ENCODE measurements around the gene FLVCR2. TPM values are rescaled to one million over a fixed set of nuclear protein-coding genes. Genes with fewer than 3 reads are reported as not detected.

Gene FLVCR2
- total RNA-seq: 1 to 10 TPM; 6.2 to 8.9 TPM
- 4.7 TPM for polyA plus RNA-seq (2013, experiment 1 of 2)
- polyA plus RNA-seq (2013, experiment 2 of 2): 4.8 TPM
- long read RNA-seq, experiment 1, partial matches to known transcripts: 1 of 3 reads
- long read RNA-seq, experiment 1, other reads (novel, unspliced or antisense): 2 of 3 reads
- long read RNA-seq, experiment 2, partial matches to known transcripts: 0 of 10 reads
- long read RNA-seq, experiment 2, other reads (novel, unspliced or antisense): 6 of 10 reads
- long read RNA-seq, experiment 3, transcript FLVCR2-201 (10 exons, 3,632 nt): major isoform, 50 of 77 reads
- long read RNA-seq, experiment 3, partial matches to known transcripts: 1 of 77 reads
- long read RNA-seq, experiment 3, other reads (novel, unspliced or antisense): 25 of 77 reads
- long read RNA-seq, experiment 4: 0 reads

DNA sequence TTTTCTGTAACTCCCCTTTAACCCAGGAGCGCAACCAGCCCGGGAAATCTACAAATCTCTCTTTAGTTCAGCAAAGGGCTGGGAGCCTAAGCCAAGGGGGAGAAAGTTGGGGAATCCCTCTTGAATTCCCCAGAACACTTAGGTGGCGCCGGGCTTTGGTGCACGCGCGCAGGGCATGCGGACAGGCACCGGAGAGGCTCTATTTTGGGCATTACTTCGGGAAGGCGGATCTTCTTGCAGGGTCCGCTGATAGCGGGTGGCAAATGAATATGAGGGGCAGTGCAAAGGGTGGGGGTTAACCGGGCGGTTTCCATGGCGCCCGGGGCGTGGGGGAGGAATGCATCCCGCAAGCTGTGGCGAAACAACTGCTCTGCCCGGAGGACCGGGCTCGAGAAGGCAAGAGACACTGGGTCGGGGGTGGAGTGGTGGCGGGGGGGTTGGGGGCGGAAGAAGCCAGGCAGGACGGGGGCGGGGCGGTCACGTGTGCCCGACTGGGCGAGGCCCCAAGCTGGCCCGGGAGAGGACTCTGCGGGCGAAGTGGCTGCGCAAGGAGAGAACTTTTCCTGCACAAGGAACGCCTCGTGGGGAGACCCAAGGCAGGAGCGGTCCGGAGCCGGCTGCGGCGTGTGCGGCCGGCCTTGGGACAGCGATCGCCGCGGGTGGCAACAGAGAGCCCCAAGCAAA, at the start of gene FLVCR2:
TSS of gene FLVCR2 (plus strand) at position 519 of the 684 bp plus-strand sequence. CDS start 353 bp downstream, outside the sequence.
- H3K9ac ChIP-seq (ENCODE audit: extremely low read depth, low read length, poor library complexity, severe bottlenecking): peak within 1 kb of the TSS; percentile 33
- Mint-ChIP-seq H3K36me3 (ENCODE audit: low read depth) (no peaks in the 10 kb centered on the region), H3K27me3 (ENCODE audit: insufficient read depth) (peaks cover 32% of the 10 kb centered on the region), H3K27ac (peak within 1 kb of the TSS; percentile 85), H3K9me3 (peaks cover 2% of the 10 kb centered on the region), H3K4me1 (no peaks in the 10 kb centered on the region), H3K4me3 (no peak within 1 kb of the TSS)
- H3K27me3 ChIP-seq (ENCODE audit: control insufficient read depth, insufficient read depth, low read length, poor library complexity, severe bottlenecking): peaks cover 5% of the 10 kb centered on the region
- H3K36me3 ChIP-seq (ENCODE audit: control insufficient read depth, insufficient read depth, low read length): no peaks in the 10 kb centered on the region
- DNase-seq: peak; percentile 85
- H3K4me1 ChIP-seq (ENCODE audit: control insufficient read depth, insufficient read depth, low read length): no peaks in the 10 kb centered on the region
- TF ChIP-seq CTCF (conservative IDR thresholded peaks at IDR 0.05): no peak
- 0% methylated on average over 19 to 49 of the region's 49 CpGs for WGBS, 2 experiments (ENCODE audit: insufficient coverage in 1 of 2, insufficient read length in 1 of 2)
- no peaks in the 10 kb centered on the region for H3K9me3 ChIP-seq (ENCODE audit: control insufficient read depth, low read length)
- peak within 1 kb of the TSS; percentile 84 for H3K4me3 ChIP-seq (ENCODE audit: low read length)
- H3K27ac ChIP-seq (ENCODE audit: low read depth, low read length): peak within 1 kb of the TSS; percentile 87

DNA sequence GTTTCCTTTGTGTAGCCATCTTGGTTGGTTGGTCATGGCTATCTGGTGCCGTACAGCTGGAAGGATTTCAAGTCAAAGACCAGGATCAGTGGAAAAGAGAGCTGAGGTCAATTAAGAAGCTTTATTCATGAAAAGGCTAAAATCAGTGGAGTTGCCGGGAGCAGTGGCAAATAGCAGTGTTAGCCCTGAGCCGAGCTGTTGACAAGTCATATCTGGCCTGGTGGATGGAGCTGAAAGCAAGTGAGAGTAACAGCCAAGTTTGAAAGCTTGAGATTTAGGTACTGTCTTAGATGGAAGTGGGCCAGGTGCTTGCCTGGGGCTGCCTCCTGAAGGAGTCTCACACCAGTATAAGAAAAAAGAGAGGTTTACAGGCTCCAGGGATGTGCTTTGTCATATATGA, 47.2 kb upstream of the FLVCR2 start:
- Mint-ChIP-seq H3K4me1 (no peaks in the 10 kb centered on the region), H3K36me3 (ENCODE audit: low read depth) (no peaks in the 10 kb centered on the region), H3K9me3 (no peaks in the 10 kb centered on the region), H3K4me3 (no peak overlapping the region), H3K27me3 (ENCODE audit: insufficient read depth) (peaks cover 4% of the 10 kb centered on the region), H3K27ac (no peak overlapping the region)
- Histone ChIP-seq H3K9ac (ENCODE audit: extremely low read depth, low read length, poor library complexity, severe bottlenecking) (no peak overlapping the region), H3K4me3 (ENCODE audit: low read length) (no peak overlapping the region), H3K9me3 (ENCODE audit: control insufficient read depth, low read length) (no peaks in the 10 kb centered on the region), H3K27me3 (ENCODE audit: control insufficient read depth, insufficient read depth, low read length, poor library complexity, severe bottlenecking) (no peaks in the 10 kb centered on the region), H3K27ac (ENCODE audit: low read depth, low read length) (no peak overlapping the region), H3K36me3 (ENCODE audit: control insufficient read depth, insufficient read depth, low read length) (no peaks in the 10 kb centered on the region), H3K4me1 (ENCODE audit: control insufficient read depth, insufficient read depth, low read length) (no peaks in the 10 kb centered on the region)
- 84 to 92% methylated on average over 2 to 3 of the region's 3 CpGs for WGBS, 2 experiments (ENCODE audit: insufficient coverage in 1 of 2, insufficient read length in 1 of 2)
- no peak for TF ChIP-seq CTCF (conservative IDR thresholded peaks at IDR 0.05)
- no peak for DNase-seq

DNA sequence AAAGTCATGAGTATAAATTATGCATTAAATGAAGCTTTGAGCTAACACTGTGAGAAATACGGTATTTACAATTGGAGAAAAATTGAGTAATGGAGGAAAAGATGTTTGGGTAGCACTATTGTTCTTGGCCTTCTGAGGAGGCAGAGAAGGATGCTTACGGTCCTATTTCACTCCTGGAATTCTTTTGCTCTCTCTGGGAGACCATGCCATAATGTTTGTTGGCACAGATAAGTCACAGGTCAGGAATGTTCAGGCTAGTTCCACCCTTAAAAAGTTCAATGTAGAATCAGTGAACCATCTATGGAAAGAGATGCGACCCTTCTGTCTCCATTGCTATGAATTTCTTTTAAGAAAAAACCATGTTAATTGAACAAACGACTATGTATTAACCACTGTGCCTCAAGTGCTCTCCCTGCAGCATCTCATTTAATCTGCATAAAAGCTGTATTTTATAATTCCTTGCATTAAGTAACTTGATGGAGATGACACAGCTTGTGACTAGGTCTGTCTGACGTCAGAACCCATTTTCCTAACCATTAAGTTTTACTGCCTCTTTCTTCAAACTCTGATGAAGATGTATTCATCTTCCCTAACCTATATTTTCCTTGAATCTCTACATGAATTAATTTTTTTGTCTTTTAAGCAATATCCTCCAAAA, 46.6 kb upstream of the FLVCR2 start:
- Histone ChIP-seq H3K4me3 (ENCODE audit: low read length) (no peak overlapping the region), H3K9ac (ENCODE audit: extremely low read depth, low read length, poor library complexity, severe bottlenecking) (no peak overlapping the region), H3K27ac (ENCODE audit: low read depth, low read length) (no peak overlapping the region), H3K9me3 (ENCODE audit: control insufficient read depth, low read length) (no peaks in the 10 kb centered on the region), H3K27me3 (ENCODE audit: control insufficient read depth, insufficient read depth, low read length, poor library complexity, severe bottlenecking) (no peaks in the 10 kb centered on the region), H3K36me3 (ENCODE audit: control insufficient read depth, insufficient read depth, low read length) (no peaks in the 10 kb centered on the region), H3K4me1 (ENCODE audit: control insufficient read depth, insufficient read depth, low read length) (no peaks in the 10 kb centered on the region)
- no peak for TF ChIP-seq CTCF (conservative IDR thresholded peaks at IDR 0.05)
- WGBS, 2 experiments (ENCODE audit: insufficient coverage in 1 of 2, insufficient read length in 1 of 2): 91 to 97% methylated on average over 5 of the region's 5 CpGs
- no peak for DNase-seq
- Mint-ChIP-seq H3K9me3 (no peaks in the 10 kb centered on the region), H3K27me3 (ENCODE audit: insufficient read depth) (peaks cover 1% of the 10 kb centered on the region), H3K27ac (no peak overlapping the region), H3K36me3 (ENCODE audit: low read depth) (no peaks in the 10 kb centered on the region), H3K4me1 (no peaks in the 10 kb centered on the region), H3K4me3 (no peak overlapping the region)

Data from endodermal cell (in vitro differentiated cells).